SU-DHL-6 (cell line): Measurements from ENCODE around the gene GOLPH3.

Experiments used
- CTCF ChIP-seq: fragments of 200-600 bp; sonication (generic); IDR thresholded peaks from one replicate; pipeline ENCODE4 v1.5.1; 2017; ENCODE audit warnings: antibody characterized with exemption, mild to moderate bottlenecking, low read length, moderate library complexity; ENCODE audit not compliant: insufficient read depth, poor library complexity, severe bottlenecking
- EZH2phosphoT487 ChIP-seq: fragments of 200-600 bp; sonication (generic), shearing (Covaris generic); conservative IDR thresholded peaks from 2 replicates; pipeline ENCODE4 v1.6.1; 2018; ENCODE audit warnings: mild to moderate bottlenecking, antibody characterized with exemption, low read length, moderate library complexity, mixed read lengths

GRCh38 chr5:32147236-32147635 is 26.9 kb downstream of the GOLPH3 start:
- TF ChIP-seq CTCF (no peak), EZH2phosphoT487 (no peak)
